ENCODE measurements around the gene CDH4. TPM values are rescaled to one million over a fixed set of nuclear protein-coding genes. Genes with fewer than 3 reads are reported as not detected.

Gene CDH4
- total RNA-seq, 1 donor from 2014 or later: not detected

DNA sequence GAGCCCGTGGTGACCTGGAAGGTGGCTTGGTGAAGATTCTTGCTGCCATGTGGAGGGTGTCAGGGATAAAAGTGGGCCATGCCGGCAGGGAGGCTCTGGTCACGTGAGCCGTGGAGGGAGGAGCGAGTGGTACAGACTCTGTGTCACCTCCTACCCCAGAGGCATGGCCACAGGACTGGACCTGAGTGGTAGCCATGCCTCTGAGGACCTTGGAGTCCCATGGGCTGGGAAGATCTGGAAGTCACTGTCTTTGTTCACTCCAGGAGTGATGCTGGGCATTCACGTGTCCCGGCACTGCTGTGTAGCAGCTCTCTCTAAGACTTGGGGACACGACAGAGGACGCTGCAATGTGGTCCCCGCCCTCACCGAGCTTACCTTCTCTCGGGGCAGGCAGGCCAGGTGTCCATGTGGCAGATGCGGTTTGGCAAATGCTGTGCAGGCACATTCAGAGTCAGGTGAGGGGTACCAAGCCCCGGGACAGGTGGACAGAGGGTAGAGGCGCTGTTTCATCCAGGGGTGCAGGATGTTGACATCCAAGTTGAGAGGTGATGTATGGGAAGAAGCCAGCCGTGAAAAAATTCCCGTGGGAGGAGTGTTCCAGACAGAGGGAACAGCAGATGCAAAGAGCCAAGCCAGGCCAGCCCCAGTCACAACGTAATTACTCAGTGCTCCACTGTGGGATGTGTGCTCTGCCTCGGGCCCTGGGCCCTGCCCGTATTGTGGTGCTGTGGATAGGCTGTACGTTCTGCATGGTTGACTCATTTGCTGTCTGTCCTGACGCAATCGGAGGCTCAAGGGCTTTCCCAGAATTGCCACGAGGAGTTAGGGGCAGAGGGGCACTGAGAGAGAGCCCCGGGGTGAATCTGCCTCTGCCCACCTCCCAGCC is 505.9 kb downstream of the CDH4 start:
- intact Hi-C loops (cut with DNase I): no loop called here
- TF ChIP-seq, protein P1, sequence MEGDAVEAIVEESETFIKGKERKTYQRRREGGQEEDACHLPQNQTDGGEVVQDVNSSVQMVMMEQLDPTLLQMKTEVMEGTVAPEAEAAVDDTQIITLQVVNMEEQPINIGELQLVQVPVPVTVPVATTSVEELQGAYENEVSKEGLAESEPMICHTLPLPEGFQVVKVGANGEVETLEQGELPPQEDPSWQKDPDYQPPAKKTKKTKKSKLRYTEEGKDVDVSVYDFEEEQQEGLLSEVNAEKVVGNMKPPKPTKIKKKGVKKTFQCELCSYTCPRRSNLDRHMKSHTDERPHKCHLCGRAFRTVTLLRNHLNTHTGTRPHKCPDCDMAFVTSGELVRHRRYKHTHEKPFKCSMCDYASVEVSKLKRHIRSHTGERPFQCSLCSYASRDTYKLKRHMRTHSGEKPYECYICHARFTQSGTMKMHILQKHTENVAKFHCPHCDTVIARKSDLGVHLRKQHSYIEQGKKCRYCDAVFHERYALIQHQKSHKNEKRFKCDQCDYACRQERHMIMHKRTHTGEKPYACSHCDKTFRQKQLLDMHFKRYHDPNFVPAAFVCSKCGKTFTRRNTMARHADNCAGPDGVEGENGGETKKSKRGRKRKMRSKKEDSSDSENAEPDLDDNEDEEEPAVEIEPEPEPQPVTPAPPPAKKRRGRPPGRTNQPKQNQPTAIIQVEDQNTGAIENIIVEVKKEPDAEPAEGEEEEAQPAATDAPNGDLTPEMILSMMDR (IDR thresholded peaks at IDR 0.05): no peak
- Histone ChIP-seq H3K27me3 (no peaks in the 10 kb centered on the region), H3K4me1 (no peaks in the 10 kb centered on the region), H3K27ac (no peak overlapping the region), H3K9me3 (no peaks in the 10 kb centered on the region), H3K4me3 (no peak overlapping the region), H3K36me3 (no peaks in the 10 kb centered on the region)
- no peak for DNase-seq (ENCODE audit: low spot score in 2 of 2)

- TF ChIP-seq, protein P1 (IDR thresholded peaks at IDR 0.05): no peak
- H3K27me3 ChIP-seq: no peaks in the 10 kb centered on the region
- H3K27ac ChIP-seq: no peak overlapping the region
- intact Hi-C loops (cut with DNase I): no loop called here
- no peak overlapping the region for H3K4me3 ChIP-seq
- H3K9me3 ChIP-seq: no peaks in the 10 kb centered on the region
- no peak for DNase-seq (ENCODE audit: low spot score in 2 of 2)
- no peaks in the 10 kb centered on the region for H3K4me1 ChIP-seq
- H3K36me3 ChIP-seq: no peaks in the 10 kb centered on the region
Observed at GRCh38 chr20:61758564-61759200, 506.6 kb downstream of the CDH4 start.

DNA sequence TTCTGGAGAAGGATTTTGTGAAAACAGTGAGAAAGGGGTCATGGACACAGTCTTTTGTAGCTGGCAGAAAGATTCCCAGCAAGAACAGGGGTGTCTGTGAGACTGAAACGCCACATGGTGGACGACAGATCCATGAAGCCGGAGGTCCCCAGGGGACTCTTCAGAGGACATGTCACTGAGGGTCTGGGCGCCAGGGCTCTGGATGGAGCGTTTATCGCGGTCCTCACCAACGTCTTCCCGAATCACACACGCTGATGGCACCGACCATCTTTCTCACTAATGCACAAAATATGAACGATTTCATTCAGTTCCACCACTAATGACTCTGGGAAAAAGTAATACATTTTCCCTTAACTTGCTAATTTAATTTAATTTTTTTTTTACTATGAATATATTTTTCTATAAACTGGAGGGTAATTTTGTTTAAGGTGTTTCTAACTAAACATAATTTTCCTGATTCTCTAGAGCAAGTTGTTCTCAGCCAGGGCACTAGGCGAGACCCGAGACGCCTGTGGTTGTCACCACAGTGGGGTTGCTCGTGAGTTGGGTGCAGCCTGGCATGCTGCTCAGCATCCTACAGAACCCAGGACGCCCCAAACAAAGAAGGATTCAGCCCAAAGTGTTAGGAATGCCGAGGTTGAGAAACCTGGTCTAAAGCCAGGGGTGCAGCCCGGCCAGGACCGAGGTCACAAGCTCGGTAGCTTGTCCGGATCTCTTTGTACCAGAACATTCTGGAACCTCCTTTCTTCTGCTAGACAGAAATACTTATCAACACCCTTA is 507.4 kb downstream of the CDH4 start:
- no peaks in the 10 kb centered on the region for H3K4me1 ChIP-seq
- H3K4me3 ChIP-seq: no peak overlapping the region
- no peaks in the 10 kb centered on the region for H3K9me3 ChIP-seq
- H3K36me3 ChIP-seq: no peaks in the 10 kb centered on the region
- H3K27ac ChIP-seq: no peak overlapping the region
- DNase-seq (ENCODE audit: low spot score in 2 of 2): no peak
- intact Hi-C loops (cut with DNase I): no loop called here
- TF ChIP-seq, protein P1 (IDR thresholded peaks at IDR 0.05): no peak
- no peaks in the 10 kb centered on the region for H3K27me3 ChIP-seq

DNA sequence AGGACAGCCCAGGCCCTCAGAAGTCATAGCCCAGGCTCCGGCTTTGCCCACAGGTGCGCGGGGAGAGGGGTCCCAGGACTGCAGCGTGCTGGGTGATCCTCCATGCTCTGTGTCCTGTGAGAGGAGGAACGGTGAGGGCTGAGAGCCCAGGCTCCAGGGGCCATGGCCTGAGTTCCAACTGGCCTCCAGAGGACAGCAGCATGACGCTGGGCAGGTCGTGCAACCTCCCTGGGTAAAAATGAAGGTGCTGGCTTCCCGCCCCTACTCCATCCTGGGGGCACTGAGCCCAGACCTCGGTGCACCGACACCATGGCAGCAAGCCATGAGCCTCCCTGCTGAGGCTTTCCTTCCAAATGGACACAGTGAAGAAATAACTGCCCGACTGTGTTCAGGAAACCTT is 508.3 kb downstream of the CDH4 start:
- intact Hi-C loops (cut with DNase I): no loop called here
- Histone ChIP-seq H3K27me3 (no peaks in the 10 kb centered on the region), H3K27ac (no peak overlapping the region), H3K4me3 (no peak overlapping the region), H3K9me3 (no peaks in the 10 kb centered on the region), H3K4me1 (no peaks in the 10 kb centered on the region), H3K36me3 (no peaks in the 10 kb centered on the region)
- TF ChIP-seq, protein P1 (IDR thresholded peaks at IDR 0.05): no peak
- no peak for DNase-seq (ENCODE audit: low spot score in 2 of 2)

DNA sequence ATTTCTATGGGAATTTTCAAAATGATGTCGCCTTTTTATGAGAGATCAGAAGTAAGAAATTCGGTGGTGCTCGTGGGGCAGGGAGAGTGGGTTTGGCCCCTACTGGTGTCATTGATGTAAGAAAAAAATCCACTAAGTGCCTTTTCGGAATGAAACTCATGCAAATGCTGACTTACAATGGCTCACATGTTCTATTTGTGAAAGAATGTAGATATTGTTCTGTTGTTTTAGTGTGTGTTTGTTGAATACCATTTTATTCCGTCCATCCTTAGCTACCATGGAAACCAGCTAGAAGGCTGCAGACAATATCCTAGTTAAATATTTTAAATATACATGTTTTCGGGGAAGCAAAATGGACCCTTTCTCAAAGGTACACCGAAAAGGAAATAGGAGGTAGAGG is 508.7 kb downstream of the CDH4 start:
- H3K27ac ChIP-seq: no peak overlapping the region
- H3K9me3 ChIP-seq: no peaks in the 10 kb centered on the region
- H3K27me3 ChIP-seq: no peaks in the 10 kb centered on the region
- DNase-seq (ENCODE audit: low spot score in 2 of 2): no peak
- H3K36me3 ChIP-seq: no peaks in the 10 kb centered on the region
- intact Hi-C loops (cut with DNase I): no loop called here
- TF ChIP-seq, protein P1 (IDR thresholded peaks at IDR 0.05): no peak
- no peaks in the 10 kb centered on the region for H3K4me1 ChIP-seq
- no peak overlapping the region for H3K4me3 ChIP-seq
